HepG2 (cell line): ENCODE measurements around the gene CYP4F22. TPM values are rescaled to one million over a fixed set of nuclear protein-coding genes. Genes with fewer than 3 reads are reported as not detected.

Experiments
- ATF5 ChIP-seq: sonication (generic); formaldehyde crosslinking; IDR thresholded peaks from 2 replicates; pipeline ENCODE4 v1.4.0; 2020; ENCODE audit warnings: mild to moderate bottlenecking, low read depth, missing genetic modification reagents
- CREM ChIP-seq, 2 experiments: sonication (generic) in 1 of 2; formaldehyde crosslinking in 1 of 2; IDR thresholded peaks; 2 replicates each; pipeline versions ENCODE4 v1.4.0 to v1.6.1; 2016 to 2020; ENCODE audit warnings: antibody characterized with exemption in 1 of 2, mild to moderate bottlenecking in 1 of 2, missing genetic modification reagents in 1 of 2
- DNMT1 ChIP-seq: sonication (generic); formaldehyde crosslinking; IDR thresholded peaks from 2 replicates; pipeline ENCODE4 v1.5.1; 2020; ENCODE audit warnings: mild to moderate bottlenecking, missing genetic modification reagents
- ETV5 ChIP-seq: IDR thresholded peaks from 2 replicates; pipeline ENCODE4 v1.6.1; 2018; ENCODE audit warnings: missing biosample characterization, missing genetic modification reagents, inconsistent platforms, borderline replicate concordance
- ETV6 ChIP-seq: sonication (generic); formaldehyde crosslinking; conservative IDR thresholded peaks from 2 replicates; pipeline ENCODE4 v1.4.0; 2020; ENCODE audit warnings: missing genetic modification reagents
- GTF2F1 ChIP-seq: fragments of 150-350 bp; IDR thresholded peaks from 2 replicates; pipeline ENCODE4 v1.6.1; 2014; ENCODE audit warnings: low read length
- HIC2 ChIP-seq: sonication (generic); formaldehyde crosslinking; IDR thresholded peaks from 2 replicates; pipeline ENCODE4 v1.9.0; 2022; ENCODE audit warnings: low read depth, missing genetic modification reagents
- IKZF4 ChIP-seq: sonication (generic); formaldehyde crosslinking; IDR thresholded peaks from 2 replicates; pipeline ENCODE4 v1.5.1; 2020; ENCODE audit warnings: borderline replicate concordance, mild to moderate bottlenecking, low read depth, missing genetic modification reagents; ENCODE audit errors: not compliant biosample characterization
- JUNB ChIP-seq: sonication (generic); formaldehyde crosslinking; IDR thresholded peaks from 2 replicates; pipeline ENCODE4 v1.8.0; 2022; ENCODE audit warnings: missing genetic modification reagents, mild to moderate bottlenecking, borderline replicate concordance
- KDM1A ChIP-seq: IDR thresholded peaks from 2 replicates; pipeline ENCODE4 v1.6.1; 2016; ENCODE audit warnings: missing compliant biosample characterization
- NFE2L2 ChIP-seq: fragments of 150-350 bp; IDR thresholded peaks from 2 replicates; pipeline ENCODE4 v1.6.1; 2014; ENCODE audit warnings: low read length
- NR2F6 ChIP-seq, 2 experiments: IDR thresholded peaks; 2 replicates each; pipeline ENCODE4 v1.6.1; 2016; ENCODE audit warnings: antibody characterized with exemption in 1 of 2, mild to moderate bottlenecking in 1 of 2
- TFDP2 ChIP-seq: sonication (generic); formaldehyde crosslinking; IDR thresholded peaks from 2 replicates; pipeline ENCODE4 v1.4.0; 2020; ENCODE audit warnings: missing genetic modification reagents
- YEATS4 ChIP-seq: sonication (generic); formaldehyde crosslinking; IDR thresholded peaks from 2 replicates; pipeline ENCODE4 v1.4.0; 2020; ENCODE audit warnings: missing genetic modification reagents, borderline replicate concordance
- ZKSCAN5 ChIP-seq: sonication (generic); formaldehyde crosslinking; IDR thresholded peaks from 2 replicates; pipeline ENCODE4 v1.5.1; 2020; ENCODE audit warnings: mild to moderate bottlenecking, missing genetic modification reagents
- ZMYM3 ChIP-seq: sonication (generic); formaldehyde crosslinking; IDR thresholded peaks from 2 replicates; pipeline ENCODE4 v1.5.1; 2020; ENCODE audit warnings: mild to moderate bottlenecking, missing genetic modification reagents
- ZNF18 ChIP-seq: sonication (generic); formaldehyde crosslinking; IDR thresholded peaks from 2 replicates; pipeline ENCODE4 v1.8.0; 2022; ENCODE audit warnings: mild to moderate bottlenecking, missing genetic modification reagents; ENCODE audit not compliant: insufficient replicate concordance
- ZNF253 ChIP-seq: sonication (generic); formaldehyde crosslinking; IDR thresholded peaks from 2 replicates; pipeline ENCODE4 v1.8.0; 2022; ENCODE audit warnings: mild to moderate bottlenecking, missing genetic modification reagents, borderline replicate concordance
- ZNF501 ChIP-seq: sonication (generic); formaldehyde crosslinking; IDR thresholded peaks from 2 replicates; pipeline ENCODE4 v1.5.1; 2020; ENCODE audit warnings: mild to moderate bottlenecking, moderate library complexity, missing genetic modification reagents
- ZNF513 ChIP-seq: sonication (generic); formaldehyde crosslinking; conservative IDR thresholded peaks from 2 replicates; pipeline ENCODE4 v1.5.0; 2020; ENCODE audit warnings: missing genetic modification reagents
- ZNF616 ChIP-seq: sonication (generic); formaldehyde crosslinking; IDR thresholded peaks from 2 replicates; pipeline ENCODE4 v1.5.0; 2020; ENCODE audit warnings: low read depth, mild to moderate bottlenecking, missing genetic modification reagents
- ZNF660 ChIP-seq: sonication (generic); formaldehyde crosslinking; IDR thresholded peaks from 2 replicates; pipeline ENCODE4 v1.5.1; 2020; ENCODE audit warnings: mild to moderate bottlenecking, low read depth, missing genetic modification reagents, borderline replicate concordance
- ZNF777 ChIP-seq: sonication (generic); formaldehyde crosslinking; IDR thresholded peaks from 2 replicates; pipeline ENCODE4 v1.4.0; 2020; ENCODE audit warnings: missing genetic modification reagents
- ZNF841 ChIP-seq: sonication (generic); formaldehyde crosslinking; IDR thresholded peaks from 2 replicates; pipeline ENCODE4 v1.8.1; 2023; ENCODE audit warnings: missing genetic modification reagents, borderline replicate concordance
- polyA plus RNA-seq, 8 experiments: library from polyadenylated mRNA; depleted of rRNA in 3 of 8; stranded (reverse) in 7 of 8; unstranded in 1 of 8; fragments of >200 nt; fragmentation: Illumina TruSeq in 4 of 8; extraction: Trizol in 4 of 8; gene quantifications; 2 replicates each; pipeline versions ENCODE4 v1.2.1 to v1.2.3, GENCODE V29; 2011 to 2016; ENCODE audit warnings: low read depth in 4 of 8, missing spikeins in 1 of 8, mixed read lengths in 1 of 8; ENCODE audit not compliant: insufficient read depth in 1 of 8
- total RNA-seq, 5 experiments: library from RNA; depleted of rRNA; stranded (reverse); fragments of >200 nt; fragmentation: Illumina TruSeq; extraction: Trizol; gene quantifications; 2 replicates each; pipeline ENCODE4 v1.2.3, GENCODE V29; 2016; ENCODE audit warnings: low read depth in 1 of 5

Gene CYP4F22
- total and polyA plus RNA-seq, 2 of the 13 experiments (the other 11 are each of a cell fraction or from before 2014, with no cell fraction given): 0.05 TPM; not detected in 1

GRCh38 chr19:15584541-15585115, 76.3 kb downstream of the CYP4F22 start (continued):
- TF ChIP-seq IKZF4: no peak
- TF ChIP-seq CREM (IDR thresholded peaks at IDR 0.05): no peak
- no peak for TF ChIP-seq CREM (CRISPR knock-in tag; IDR thresholded peaks at IDR 0.05)
- no peak for TF ChIP-seq ETV5 (CRISPR knock-in tag)
- TF ChIP-seq ATF5: no peak
- no peak for TF ChIP-seq NFE2L2
- TF ChIP-seq ZNF660 (CRISPR knock-in tag): no peak
- 0 out of 2 replicates have a peak, but pooled peaks have one; percentile 28 for TF ChIP-seq TFDP2 (CRISPR knock-in tag)
- no peak for TF ChIP-seq JUNB (CRISPR knock-in tag)
- TF ChIP-seq YEATS4 (CRISPR knock-in tag): peak; percentile 37; the same call in 1 of the 2 replicates
- TF ChIP-seq GTF2F1: no peak
- 0 out of 2 replicates have a peak, but pooled peaks have one; percentile 45 for TF ChIP-seq ZMYM3 (CRISPR knock-in tag)
- TF ChIP-seq ZNF513 (CRISPR knock-in tag): no peak
- no peak for TF ChIP-seq DNMT1 (CRISPR knock-in tag)
- no peak for TF ChIP-seq ZNF616 (CRISPR knock-in tag)
- no peak for TF ChIP-seq ZNF253 (CRISPR knock-in tag)
- no peak for TF ChIP-seq ETV6 (CRISPR knock-in tag)
- 0 out of 2 replicates have a peak, but pooled peaks have one; percentile 14 for TF ChIP-seq ZNF501 (CRISPR knock-in tag)
- TF ChIP-seq NR2F6 (IDR thresholded peaks at IDR 0.05): no peak
- no peak for TF ChIP-seq NR2F6 (CRISPR knock-in tag; IDR thresholded peaks at IDR 0.05)
- TF ChIP-seq ZNF18 (CRISPR knock-in tag): no peak
- no peak for TF ChIP-seq ZNF841 (CRISPR knock-in tag)
- no peak for TF ChIP-seq KDM1A (CRISPR knock-in tag)
- no peak for TF ChIP-seq HIC2 (CRISPR knock-in tag)
- TF ChIP-seq ZNF777 (CRISPR knock-in tag): no peak
- no peak for TF ChIP-seq ZKSCAN5 (CRISPR knock-in tag)
